ENCODE data around the gene TARBP1.
"Not testable (repeated sequence)": the region's sequence is repeated elsewhere in the genome, so short reads cannot be mapped to it uniquely, and the experiment has no call there.

- not testable (repeated sequence) for TF ChIP-seq CTCF, POLR2A (IDR thresholded peaks at IDR 0.05)
Measured at GRCh38 chr1:234379591-234380109, 99.3 kb downstream of the TARBP1 start.

Data from ovary (tissue), 3 donors.